Measurements from ENCODE around the gene SPINK2. TPM values are rescaled to one million over a fixed set of nuclear protein-coding genes. Genes with fewer than 3 reads are reported as not detected.

Gene SPINK2
- total and polyA plus RNA-seq, 2 of the 4 experiments (the other 2 are of a cell fraction), result not detected

DNA sequence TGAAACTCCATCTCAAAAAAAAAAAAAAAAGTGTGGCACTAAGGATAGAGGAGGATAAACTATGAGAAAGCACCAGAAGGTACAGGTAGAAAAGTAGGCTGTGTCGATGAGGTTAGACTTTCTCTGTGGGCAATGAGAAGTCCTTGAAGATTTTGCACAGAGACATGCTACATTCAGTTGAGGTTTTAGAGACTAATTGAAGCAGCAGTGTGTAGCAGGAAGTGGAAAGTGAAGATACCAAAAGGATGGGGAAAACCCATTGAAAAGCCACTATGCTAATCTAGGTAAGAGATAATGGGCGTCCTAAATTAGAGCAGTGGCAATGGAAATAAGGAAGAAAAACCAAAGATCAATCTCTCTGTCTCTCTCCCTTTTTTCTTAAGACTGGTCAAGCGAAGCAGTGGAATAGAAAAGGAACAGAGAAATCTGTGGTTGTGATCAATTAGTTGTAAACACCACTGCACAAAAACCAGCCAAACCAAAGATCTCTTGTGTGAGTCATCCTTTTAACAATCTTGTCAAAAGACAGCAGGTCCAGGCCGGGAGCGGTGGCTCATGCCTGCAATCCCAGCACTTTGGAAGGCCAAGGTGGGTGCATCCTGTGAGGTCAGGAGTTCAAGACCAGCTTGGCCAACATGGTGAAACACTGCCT is 3.5 kb downstream of the SPINK2 start:
- Histone ChIP-seq H2BK120ac (ENCODE audit: low read depth, low read length) (no peak overlapping the region), H3K36me3 (ENCODE audit: control insufficient read depth, insufficient read depth, low read length) (no peaks in the 10 kb centered on the region), H3K56ac (ENCODE audit: extremely low read depth, insufficient read depth, low read length) (no peak overlapping the region), H3K23ac (ENCODE audit: low read depth, low read length) (no peak overlapping the region), H3K4ac (ENCODE audit: low read depth, low read length) (no peak overlapping the region), H2AFZ (replicated peaks; ENCODE audit: low read length, poor library complexity) (no peak overlapping the region), H2BK15ac (ENCODE audit: low read depth, low read length) (no peak overlapping the region), H2AK5ac (ENCODE audit: low read depth, low read length) (no peak overlapping the region), H3K9me3 (ENCODE audit: control insufficient read depth, insufficient read depth, low read length) (peaks cover 2% of the 10 kb centered on the region; the same call in 1 of the 2 replicates), H4K8ac (ENCODE audit: low read depth in 2 of 2, low read length in 2 of 2) (no peak overlapping the region), H2AK9ac (replicated peaks; ENCODE audit: low read depth, low read length, poor library complexity) (no peak overlapping the region), H4K91ac (ENCODE audit: insufficient read depth, low read depth, low read length) (no peak overlapping the region), H3K4me1 (ENCODE audit: control insufficient read depth, insufficient read depth, low read length) (no peaks in the 10 kb centered on the region; the same call in 1 of the 2 replicates), H3K4me2 (ENCODE audit: low read depth, low read length) (no peak overlapping the region), H3K14ac (replicated peaks; ENCODE audit: low read depth, low read length) (no peak overlapping the region), H4K20me1 (ENCODE audit: insufficient read depth, low read length) (no peaks in the 10 kb centered on the region), H2BK20ac (ENCODE audit: low read depth, low read length) (no peak overlapping the region), H3K18ac (ENCODE audit: low read depth, low read length) (no peak overlapping the region), H3K9me1 (ENCODE audit: insufficient read depth, low read length) (no peaks in the 10 kb centered on the region), H3K27me3 (ENCODE audit: control insufficient read depth, insufficient read depth, low read length) (peaks cover 27% of the 10 kb centered on the region), H2BK5ac (ENCODE audit: low read depth, low read length, poor library complexity, severe bottlenecking) (no peak overlapping the region), H4K5ac (ENCODE audit: low read depth, low read length) (no peak overlapping the region), H3K9ac (ENCODE audit: low read depth, low read length) (no peak overlapping the region), H3K27ac (ENCODE audit: insufficient read depth, low read length) (no peak overlapping the region), H3K4me3 (ENCODE audit: insufficient read depth, low read depth, low read length) (no peak overlapping the region), H3K79me1 (ENCODE audit: low read depth in 1 of 2, low read length in 2 of 2) (no peaks in the 10 kb centered on the region)
- in situ Hi-C loops (cut with MboI; ENCODE audit: low sequenced_read_pairs) (no loop called here), dilution Hi-C loops (cut with HindIII; ENCODE audit: low sequenced_read_pairs, unreplicated experiment) (no loop called here), intact Hi-C loops (cut with micrococcal nuclease) (no loop called here)
- TF ChIP-seq CEBPB (IDR thresholded peaks at IDR 0.05; ENCODE audit: low read depth, low read length) (no peak), RAD21 (IDR thresholded peaks at IDR 0.05; ENCODE audit: low read length) (no peak), FOS (IDR thresholded peaks at IDR 0.05; ENCODE audit: low read depth, low read length) (no peak), MAZ (IDR thresholded peaks at IDR 0.05; ENCODE audit: borderline replicate concordance, low read depth, low read length) (no peak)
- TF ChIP-seq, protein P1, sequence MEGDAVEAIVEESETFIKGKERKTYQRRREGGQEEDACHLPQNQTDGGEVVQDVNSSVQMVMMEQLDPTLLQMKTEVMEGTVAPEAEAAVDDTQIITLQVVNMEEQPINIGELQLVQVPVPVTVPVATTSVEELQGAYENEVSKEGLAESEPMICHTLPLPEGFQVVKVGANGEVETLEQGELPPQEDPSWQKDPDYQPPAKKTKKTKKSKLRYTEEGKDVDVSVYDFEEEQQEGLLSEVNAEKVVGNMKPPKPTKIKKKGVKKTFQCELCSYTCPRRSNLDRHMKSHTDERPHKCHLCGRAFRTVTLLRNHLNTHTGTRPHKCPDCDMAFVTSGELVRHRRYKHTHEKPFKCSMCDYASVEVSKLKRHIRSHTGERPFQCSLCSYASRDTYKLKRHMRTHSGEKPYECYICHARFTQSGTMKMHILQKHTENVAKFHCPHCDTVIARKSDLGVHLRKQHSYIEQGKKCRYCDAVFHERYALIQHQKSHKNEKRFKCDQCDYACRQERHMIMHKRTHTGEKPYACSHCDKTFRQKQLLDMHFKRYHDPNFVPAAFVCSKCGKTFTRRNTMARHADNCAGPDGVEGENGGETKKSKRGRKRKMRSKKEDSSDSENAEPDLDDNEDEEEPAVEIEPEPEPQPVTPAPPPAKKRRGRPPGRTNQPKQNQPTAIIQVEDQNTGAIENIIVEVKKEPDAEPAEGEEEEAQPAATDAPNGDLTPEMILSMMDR (conservative IDR thresholded peaks at IDR 0.05; ENCODE audit: low read depth, low read length), result no peak
- ATAC-seq (ENCODE audit: low read depth), result no peak
- ChIA-PET POLR2A (ENCODE audit: unreplicated experiment) (no interaction called here), CTCF (no interaction called here)
- no CpG with 5 or more reads among the region's 5 CpGs for WGBS, 2 experiments (ENCODE audit: extremely low coverage in 2 of 2, insufficient read length in 1 of 2)
- no TSS peak for BruUV-seq (replicated peaks)
- no peak for DNase-seq
